ENCODE results near the gene GVQW3.

GRCh38 chr11:76444384-76445120 is 63.4 kb downstream of the GVQW3 start, which contains the start of gene EMSY:
- TF ChIP-seq CTCF (IDR thresholded peaks at IDR 0.05; ENCODE audit: control extremely low read depth in 1 of 3, insufficient read depth in 1 of 3, low read depth in 1 of 3, low read length in 3 of 3) (no peak), JUN (IDR thresholded peaks at IDR 0.05; ENCODE audit: low read depth, low read length) (no peak), E2F6 (IDR thresholded peaks at IDR 0.05) (0 out of 2 replicates have a peak, but pooled peaks have one; percentile 49), EP300 (IDR thresholded peaks at IDR 0.05; ENCODE audit: borderline replicate concordance in 1 of 2, low read depth in 2 of 2, low read length in 2 of 2) (no peak), TAF1 (IDR thresholded peaks at IDR 0.05; ENCODE audit: low read depth, low read length) (peak; percentile 99), EZH2 (IDR thresholded peaks at IDR 0.05; ENCODE audit: low read depth, low read length, severe bottlenecking) (no peak), NRF1 (IDR thresholded peaks at IDR 0.05; ENCODE audit: low read depth, low read length) (peak; percentile 88), HDAC6 (IDR thresholded peaks at IDR 0.05; ENCODE audit: low read depth, low read length) (no peak), RFX5 (IDR thresholded peaks at IDR 0.05; ENCODE audit: borderline replicate concordance, low read depth, low read length) (no peak), MAX (IDR thresholded peaks at IDR 0.05) (no peak; the same call in 1 of the 2 replicates), POLR2A (IDR thresholded peaks at IDR 0.05; ENCODE audit: control extremely low read depth in 1 of 2, low read depth in 2 of 2, low read length in 2 of 2) (peak; percentile 98)

Measured in H1 (cell line).